H1 (cell line): ENCODE measurements around the gene LRBA. TPM values are rescaled to one million over a fixed set of nuclear protein-coding genes. Genes with fewer than 3 reads are reported as not detected.

Experiments used
- CTCF ChIA-PET: fragments of 300-600 bp; sonication (Branson Sonifier 250); formaldehyde crosslinking; loops from one replicate; lab custom pipeline; 2021; ENCODE audit not compliant: partially characterized antibody; lab: Charles Lee
- POLR2A ChIA-PET: fragments of 300-600 bp; sonication (Branson Sonifier 250); formaldehyde crosslinking; loops from one replicate; lab custom pipeline; 2021; ENCODE audit warnings: inconsistent platforms; ENCODE audit not compliant: partially characterized antibody; lab: Charles Lee
- DNase-seq, 2 experiments: peaks; one replicate each; pipeline versions ENCODE4 v3.0.0 to v3.0.0-alpha.2; 2010 to 2022; ENCODE audit warnings: low spot score in 2 of 2, low read depth in 1 of 2, mixed read lengths in 1 of 2
- FAIRE-seq: peaks from 2 replicates; lab custom pipeline; 2011; peaks lifted over from hg19 to GRCh38; lab: Jason Lieb, UNC
- H2AFZ ChIP-seq: 2 replicates; pipeline ENCODE4 v1.8.1; 2012; ENCODE audit warnings: low read length, inconsistent platforms
- H2AK5ac ChIP-seq: 2 replicates; pipeline ENCODE4 v1.6.1; 2013; ENCODE audit warnings: low read depth, low read length
- H2BK120ac ChIP-seq: replicated peaks from 2 replicates; pipeline ENCODE3; 2013; ENCODE audit warnings: low read depth, low read length, inconsistent platforms
- H2BK12ac ChIP-seq: 2 replicates; pipeline ENCODE4 v1.6.1; 2013; ENCODE audit warnings: low read depth, low read length
- H2BK15ac ChIP-seq: 2 replicates; pipeline ENCODE4 v1.6.1; 2013; ENCODE audit warnings: low read length
- H2BK20ac ChIP-seq: 2 replicates; pipeline ENCODE4 v1.6.1; 2013; ENCODE audit warnings: low read length
- H2BK5ac ChIP-seq: 2 replicates; pipeline ENCODE4 v1.6.1; 2013; ENCODE audit warnings: low read depth, low read length
- H3K14ac ChIP-seq: 2 replicates; pipeline ENCODE4 v1.6.1; 2013; ENCODE audit warnings: inconsistent platforms; ENCODE audit not compliant: insufficient read length
- H3K18ac ChIP-seq: 2 replicates; pipeline ENCODE4 v1.6.1; 2013; ENCODE audit warnings: low read length; ENCODE audit errors: extremely low read depth
- H3K23ac ChIP-seq: 2 replicates; pipeline ENCODE4 v1.6.1; 2013; ENCODE audit warnings: inconsistent platforms; ENCODE audit not compliant: insufficient read length
- H3K23me2 ChIP-seq: 2 replicates; pipeline ENCODE4 v1.6.1; 2013; ENCODE audit warnings: low read depth, low read length
- H3K27ac ChIP-seq: 2 replicates; pipeline ENCODE4 v1.6.1; 2011; ENCODE audit warnings: low read depth, low read length, inconsistent platforms
- H3K27me3 ChIP-seq, 4 experiments: replicated peaks in 1 of 4; 1 replicate in 1 of 4; 2 replicates in 3 of 4; pipeline versions ENCODE4 v1.6.1 to v1.8.1; 2011 to 2013; ENCODE audit warnings: low read length in 3 of 4, mild to moderate bottlenecking in 3 of 4, inconsistent platforms in 2 of 4, mixed read lengths in 2 of 4, moderate library complexity in 1 of 4; ENCODE audit not compliant: control insufficient read depth in 3 of 4, insufficient read depth in 3 of 4; ENCODE audit errors: extremely low read depth in 1 of 4
- H3K36me3 ChIP-seq, 4 experiments: 2 replicates each; pipeline versions ENCODE4 v1.6.1 to v1.8.1; 2011 to 2013; ENCODE audit warnings: mild to moderate bottlenecking in 4 of 4, low read length in 3 of 4, moderate library complexity in 2 of 4, control low read depth in 1 of 4, inconsistent platforms in 1 of 4; ENCODE audit not compliant: insufficient read depth in 4 of 4, control insufficient read depth in 2 of 4
- H3K4ac ChIP-seq: replicated peaks from 2 replicates; pipeline ENCODE3; 2013; ENCODE audit warnings: low read length, low read depth, mixed read lengths, inconsistent platforms; ENCODE audit not compliant: insufficient read length
- H3K4me1 ChIP-seq, 4 experiments: replicated peaks in 1 of 4; 1 replicate in 1 of 4; 2 replicates in 3 of 4; pipeline versions ENCODE4 v1.6.1 to v1.8.1; 2011 to 2013; ENCODE audit warnings: low read length in 3 of 4, inconsistent platforms in 2 of 4, mixed read lengths in 1 of 4; ENCODE audit not compliant: insufficient read depth in 4 of 4, control insufficient read depth in 3 of 4
- H3K4me2 ChIP-seq, 2 experiments: 2 replicates each; pipeline versions ENCODE4 v1.6.1 to v1.8.1; 2011 to 2013; ENCODE audit warnings: low read depth in 2 of 2, low read length in 2 of 2, control low read depth in 1 of 2, inconsistent platforms in 1 of 2, mild to moderate bottlenecking in 1 of 2; ENCODE audit not compliant: insufficient read depth in 1 of 2
- H3K4me3 ChIP-seq, 4 experiments: fragments of 200-600, 300-600 bp in 1 of 4; sonication (generic), shearing (Covaris generic), sonication (Bioruptor Twin) in 1 of 4; 2 replicates each; pipeline versions ENCODE4 v1.5.1 to v1.8.1; 2011 to 2016; ENCODE audit warnings: low read length in 4 of 4, low read depth in 3 of 4, control low read depth in 2 of 4, inconsistent platforms in 2 of 4, mild to moderate bottlenecking in 2 of 4, mixed read lengths in 1 of 4, moderate library complexity in 1 of 4; ENCODE audit not compliant: insufficient read depth in 2 of 4; ENCODE audit errors: extremely low read depth in 1 of 4
- H3K56ac ChIP-seq: replicated peaks from 2 replicates; pipeline ENCODE3; 2013; ENCODE audit warnings: low read depth, mild to moderate bottlenecking, mixed read lengths, low read length, inconsistent platforms; ENCODE audit not compliant: insufficient read length
- H3K79me1 ChIP-seq: 2 replicates; pipeline ENCODE4 v1.6.1; 2013; ENCODE audit warnings: low read depth, low read length, control low read depth
- H3K79me2 ChIP-seq, 2 experiments: 2 replicates each; pipeline versions ENCODE4 v1.6.1 to v1.8.1; 2012 to 2013; ENCODE audit warnings: low read length in 2 of 2, mild to moderate bottlenecking in 2 of 2, inconsistent platforms in 1 of 2; ENCODE audit not compliant: insufficient read depth in 2 of 2, control insufficient read depth in 1 of 2
- H3K9ac ChIP-seq, 4 experiments: replicated peaks in 1 of 4; 1 replicate in 1 of 4; 2 replicates in 3 of 4; pipeline versions ENCODE4 v1.6.1 to v1.8.1; 2011 to 2013; ENCODE audit warnings: low read depth in 3 of 4, low read length in 3 of 4, control low read depth in 2 of 4, mild to moderate bottlenecking in 2 of 4, moderate library complexity in 2 of 4, inconsistent platforms in 1 of 4; ENCODE audit errors: extremely low read depth in 1 of 4
- H3K9me3 ChIP-seq, 2 experiments: 2 replicates each; pipeline versions ENCODE4 v1.6.1 to v1.8.1; 2012 to 2013; ENCODE audit warnings: mild to moderate bottlenecking in 2 of 2, moderate library complexity in 2 of 2, control low read depth in 1 of 2, inconsistent platforms in 1 of 2, low read depth in 1 of 2, low read length in 1 of 2, mixed read lengths in 1 of 2; ENCODE audit not compliant: insufficient read depth in 2 of 2
- H4K20me1 ChIP-seq, 2 experiments: replicated peaks in 1 of 2; 2 replicates each; pipeline versions ENCODE3 to v1.8.1; 2011 to 2013; ENCODE audit warnings: inconsistent platforms in 2 of 2, low read length in 2 of 2, mild to moderate bottlenecking in 1 of 2; ENCODE audit not compliant: insufficient read depth in 2 of 2, control insufficient read depth in 1 of 2
- H4K5ac ChIP-seq: 2 replicates; pipeline ENCODE4 v1.6.1; 2013; ENCODE audit warnings: low read length, low read depth, mixed read lengths, inconsistent platforms; ENCODE audit not compliant: insufficient read length
- H4K8ac ChIP-seq: 2 replicates; pipeline ENCODE4 v1.8.0; 2013; ENCODE audit warnings: mild to moderate bottlenecking, moderate library complexity, low read length, inconsistent platforms; ENCODE audit not compliant: insufficient read depth; ENCODE audit errors: extremely low read depth
- H4K91ac ChIP-seq: replicated peaks from 2 replicates; pipeline ENCODE3; 2013; ENCODE audit warnings: low read length, mixed read lengths, inconsistent platforms; ENCODE audit not compliant: insufficient read length
- ASH2L ChIP-seq: fragments of 200-600, 300-600 bp; sonication (generic); IDR thresholded peaks from one replicate; pipeline ENCODE4 v1.7.1; 2017; ENCODE audit warnings: low read length
- CBX5 ChIP-seq: fragments of 300-800, 300-1000 bp; sonication (generic); IDR thresholded peaks from 2 replicates; pipeline ENCODE4 v1.7.1; 2016; ENCODE audit warnings: antibody characterized with exemption, low read length, low read depth
- CHD2 ChIP-seq: IDR thresholded peaks from 2 replicates; pipeline ENCODE4 v1.6.1; 2012; ENCODE audit warnings: low read length, improper control_type of control experiment
- EZH2 ChIP-seq: fragments of 200-600 bp; sonication (generic); IDR thresholded peaks from 2 replicates; pipeline ENCODE4 v1.7.1; 2012; ENCODE audit warnings: low read depth, mild to moderate bottlenecking, moderate library complexity, low read length, inconsistent platforms; ENCODE audit not compliant: severe bottlenecking
- JUN ChIP-seq: IDR thresholded peaks from 2 replicates; pipeline ENCODE4 v1.6.1; 2011; ENCODE audit warnings: low read depth, mild to moderate bottlenecking, improper control_type of control experiment, low read length
- KDM5A ChIP-seq: fragments of 200-600 bp; IDR thresholded peaks from 2 replicates; pipeline ENCODE4 v1.7.1; 2012; ENCODE audit warnings: mild to moderate bottlenecking, low read length, inconsistent platforms, mixed read lengths
- RNF2 ChIP-seq: fragments of 200-900, 300-1000 bp; sonication (generic); IDR thresholded peaks from 2 replicates; pipeline ENCODE4 v1.7.1; 2016; ENCODE audit warnings: borderline replicate concordance, low read depth, mild to moderate bottlenecking, antibody characterized with exemption, low read length; ENCODE audit not compliant: poor library complexity, severe bottlenecking; ENCODE audit errors: missing control alignments
- TAF1 ChIP-seq: IDR thresholded peaks from 2 replicates; pipeline ENCODE4 v1.6.1; 2011; ENCODE audit warnings: mild to moderate bottlenecking, low read depth, low read length
- TCF12 ChIP-seq: IDR thresholded peaks from 2 replicates; pipeline ENCODE4 v1.6.1; 2011; ENCODE audit warnings: low read depth, mild to moderate bottlenecking, low read length
- TEAD4 ChIP-seq: IDR thresholded peaks from 2 replicates; pipeline ENCODE4 v1.6.1; 2012; ENCODE audit warnings: low read depth, low read length, inconsistent platforms, mixed read lengths
- WGBS, 2 experiments: shearing (Covaris generic) in 1 of 2; methylation state at CpG; one replicate each; pipeline versions ENCODE4 v1.1.6 to v1.1.7; 2013 to 2015; ENCODE audit warnings: low lambda C conversion rate in 2 of 2, mixed read lengths in 2 of 2, inconsistent platforms in 1 of 2, low coverage in 1 of 2, missing lambda C conversion rate in 1 of 2; ENCODE audit not compliant: insufficient replicate concordance in 2 of 2, insufficient coverage in 1 of 2, insufficient read length in 1 of 2; ENCODE audit errors: extremely low coverage in 1 of 2, missing lambda C conversion rate in 1 of 2; 5-methylcytosine and 5-hydroxymethylcytosine counted together
- polyA plus RNA-seq, 7 experiments: library from polyadenylated mRNA; depleted of rRNA in 3 of 7; stranded (reverse) in 5 of 7; unstranded in 2 of 7; fragments of >200 nt in 5 of 7; fragments of 200-250 nt in 2 of 7; gene quantifications; 1 replicate in 5 of 7; 2 replicates in 1 of 7; 4 replicates in 1 of 7; pipeline versions ENCODE4 v1.2.1 to v1.2.3, GENCODE V29; 2011 to 2013; ENCODE audit warnings: missing spikeins in 2 of 7, mixed read lengths in 2 of 7
- total RNA-seq: library from RNA; stranded (reverse); fragmentation: NEBNext Ultra II Directional; extraction: Animal tissue kit (Norgen Biotek cat#: 25700); gene quantifications from 2 replicates; pipeline ENCODE4 v1.2.1, GENCODE V29; 2021
- TF ChIP-seq, protein P1 (sequence below): IDR thresholded peaks from 2 replicates; pipeline ENCODE4 v1.6.1; 2012; ENCODE audit warnings: inconsistent platforms
- TF ChIP-seq, protein P2 (sequence below): IDR thresholded peaks from 2 replicates; pipeline ENCODE4 v1.6.1; 2012; ENCODE audit warnings: low read length, inconsistent platforms

The LRBA gene
- total and polyA plus RNA-seq, 2 of the 8 experiments (the other 6 are each of a cell fraction or from before 2014, with no cell fraction given): 54.6 to 83.2 TPM

DNA sequence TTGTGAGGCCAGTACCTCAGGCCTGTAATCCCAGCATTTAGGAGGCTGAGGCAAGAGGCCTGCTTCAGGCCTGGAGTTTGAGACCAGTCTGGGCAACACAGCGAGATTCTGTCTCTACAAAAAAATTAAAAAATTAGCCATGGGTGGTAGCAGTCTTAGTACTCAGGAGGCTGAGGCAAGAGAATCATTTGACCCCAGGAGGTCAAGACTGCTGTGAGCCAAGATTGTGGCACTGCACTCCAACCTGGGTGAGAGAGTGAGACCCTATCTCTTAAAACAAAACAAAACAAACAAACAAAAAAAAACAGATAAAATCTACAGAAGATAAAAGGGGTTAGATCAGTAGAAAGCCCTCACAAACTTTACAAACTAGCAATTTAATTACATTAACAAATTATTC is 352.4 kb downstream of the LRBA start:
- no peak overlapping the region for H2AFZ ChIP-seq
- H4K5ac ChIP-seq: no peak overlapping the region
- H2BK20ac ChIP-seq: no peak overlapping the region
- no peak overlapping the region for H2BK12ac ChIP-seq
- no peaks in the 10 kb centered on the region; the same call in 1 of the 2 replicates for H3K23me2 ChIP-seq
- no peak overlapping the region for H2AK5ac ChIP-seq
- H4K8ac ChIP-seq: no peak overlapping the region
- no peaks in the 10 kb centered on the region for H4K20me1 ChIP-seq
- H3K9me3 ChIP-seq: peaks cover 0 to 4% of the 10 kb centered on the region in 2 experiments; a peak in 1 of 4 replicates
- no peak overlapping the region for H3K9ac ChIP-seq
- DNase-seq (no peak), FAIRE-seq (no peak)
- no peak overlapping the region for H3K4me2 ChIP-seq
- H3K27me3 ChIP-seq: no peaks in the 10 kb centered on the region
- H3K79me1 ChIP-seq: no peaks in the 10 kb centered on the region
- CTCF ChIA-PET: no interaction called here
- H3K18ac ChIP-seq: no peak overlapping the region
- no peak overlapping the region for H3K56ac ChIP-seq
- H4K91ac ChIP-seq: no peak overlapping the region
- no peak overlapping the region for H3K4me3 ChIP-seq
- no peak overlapping the region for H2BK5ac ChIP-seq
- H2BK15ac ChIP-seq: no peak overlapping the region
- H3K79me2 ChIP-seq: no peaks in the 10 kb centered on the region
- peaks cover 0 to 3% (median 0%) of the 10 kb centered on the region in 4 experiments; a peak in 2 of 8 replicates for H3K36me3 ChIP-seq
- no peak overlapping the region for H3K23ac ChIP-seq
- WGBS, 2 experiments: 83% methylated on average over 1 of the region's 1 CpG; no CpG with 5 or more reads in 1 of the 2 experiments
- no peak overlapping the region for H3K4ac ChIP-seq
- POLR2A ChIA-PET: no interaction called here
- H3K4me1 ChIP-seq: no peaks in the 10 kb centered on the region
- no peak overlapping the region for H3K14ac ChIP-seq
- H2BK120ac ChIP-seq: no peak overlapping the region
- no peak overlapping the region for H3K27ac ChIP-seq
- TF ChIP-seq TEAD4 (no peak), KDM5A (no peak), CBX5 (no peak), TCF12 (no peak), CHD2 (no peak), JUN (no peak), ASH2L (no peak), RNF2 (no peak), TAF1 (no peak), EZH2 (no peak)
- TF ChIP-seq, protein P1, sequence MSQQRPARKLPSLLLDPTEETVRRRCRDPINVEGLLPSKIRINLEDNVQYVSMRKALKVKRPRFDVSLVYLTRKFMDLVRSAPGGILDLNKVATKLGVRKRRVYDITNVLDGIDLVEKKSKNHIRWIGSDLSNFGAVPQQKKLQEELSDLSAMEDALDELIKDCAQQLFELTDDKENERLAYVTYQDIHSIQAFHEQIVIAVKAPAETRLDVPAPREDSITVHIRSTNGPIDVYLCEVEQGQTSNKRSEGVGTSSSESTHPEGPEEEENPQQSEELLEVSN: no peak
- TF ChIP-seq, protein P2, sequence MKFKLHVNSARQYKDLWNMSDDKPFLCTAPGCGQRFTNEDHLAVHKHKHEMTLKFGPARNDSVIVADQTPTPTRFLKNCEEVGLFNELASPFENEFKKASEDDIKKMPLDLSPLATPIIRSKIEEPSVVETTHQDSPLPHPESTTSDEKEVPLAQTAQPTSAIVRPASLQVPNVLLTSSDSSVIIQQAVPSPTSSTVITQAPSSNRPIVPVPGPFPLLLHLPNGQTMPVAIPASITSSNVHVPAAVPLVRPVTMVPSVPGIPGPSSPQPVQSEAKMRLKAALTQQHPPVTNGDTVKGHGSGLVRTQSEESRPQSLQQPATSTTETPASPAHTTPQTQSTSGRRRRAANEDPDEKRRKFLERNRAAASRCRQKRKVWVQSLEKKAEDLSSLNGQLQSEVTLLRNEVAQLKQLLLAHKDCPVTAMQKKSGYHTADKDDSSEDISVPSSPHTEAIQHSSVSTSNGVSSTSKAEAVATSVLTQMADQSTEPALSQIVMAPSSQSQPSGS: no peak
